ENCODE data around the gene ADIPOR2. TPM values are rescaled to one million over a fixed set of nuclear protein-coding genes. Genes with fewer than 3 reads are reported as not detected.

ADIPOR2 gene
- total RNA-seq, 1 experiment from 2014 or later: 45.3 TPM

- no peaks in the 10 kb centered on the region for H3K4me1 ChIP-seq (ENCODE audit: insufficient read depth, low read length)
- H3K79me2 ChIP-seq (ENCODE audit: insufficient read depth, low read length): no peaks in the 10 kb centered on the region
- Mint-ChIP-seq H3K27me3 (ENCODE audit: low read depth) (peaks cover 30% of the 10 kb centered on the region), H3K27ac (no peak overlapping the region; a peak in 1 of 7 replicates), H3K4me3 (no peak overlapping the region), H3K9me3 (no peaks in the 10 kb centered on the region), H3K36me3 (ENCODE audit: insufficient read depth in 1 of 3, low read depth in 3 of 3) (no peaks in the 10 kb centered on the region), H3K4me1 (peaks cover 8 to 42% of the 10 kb centered on the region in 2 experiments)
- H3K23me2 ChIP-seq (ENCODE audit: insufficient read length, low read depth, low read length, poor library complexity, severe bottlenecking): no peaks in the 10 kb centered on the region
- no peak overlapping the region for H2BK20ac ChIP-seq (ENCODE audit: low read depth, low read length, poor library complexity, severe bottlenecking)
- no peak overlapping the region for H3T11ph ChIP-seq (ENCODE audit: low read length)
- H2AK5ac ChIP-seq (ENCODE audit: insufficient read length, low read length): no peak overlapping the region
- no peak overlapping the region for H4K5ac ChIP-seq (ENCODE audit: insufficient read length, low read depth, low read length)
- no peak overlapping the region for H3K27ac ChIP-seq (ENCODE audit: insufficient read length, low read depth, low read length)
- no peak for DNase-seq
- H2BK12ac ChIP-seq (ENCODE audit: insufficient read length, low read depth, low read length): no peak overlapping the region
- no peaks in the 10 kb centered on the region for H3K9me3 ChIP-seq (ENCODE audit: control insufficient read depth, low read depth, low read length)
- no peak overlapping the region for H2AFZ ChIP-seq (ENCODE audit: low read length)
- no peak overlapping the region for H3K4ac ChIP-seq (ENCODE audit: low read depth, low read length)
- no peak for TF ChIP-seq CTCF (conservative IDR thresholded peaks at IDR 0.05)
- no CpG with 5 or more reads among the region's 25 CpGs for WGBS (ENCODE audit: extremely low coverage, insufficient read length, low lambda C conversion rate)
- no peak overlapping the region for H3K23ac ChIP-seq (ENCODE audit: insufficient read length, low read depth, low read length)
- no peak overlapping the region for H2BK120ac ChIP-seq (ENCODE audit: low read depth, low read length, poor library complexity, severe bottlenecking)
- no peaks in the 10 kb centered on the region for H3K79me1 ChIP-seq (ENCODE audit: insufficient read depth, low read depth, low read length, poor library complexity, severe bottlenecking)
- no peak overlapping the region for H4K8ac ChIP-seq (replicated peaks; ENCODE audit: insufficient read length, low read depth, low read length)
- H3K14ac ChIP-seq (ENCODE audit: insufficient read depth, low read length): no peak overlapping the region
- no peak overlapping the region for H2BK5ac ChIP-seq (ENCODE audit: insufficient read length, low read length)
- no peak overlapping the region for H3K18ac ChIP-seq (ENCODE audit: insufficient read length, low read depth, low read length)
- no peak overlapping the region for H3K9ac ChIP-seq (ENCODE audit: extremely low read depth, insufficient read length, low read length)
- no peaks in the 10 kb centered on the region for H3K27me3 ChIP-seq (ENCODE audit: insufficient read depth, low read length)
- no peak overlapping the region for H4K91ac ChIP-seq (ENCODE audit: insufficient read length, low read depth, low read length)
- H3K4me2 ChIP-seq (ENCODE audit: insufficient read depth, insufficient read length, low read length): no peak overlapping the region
- no peak overlapping the region for H2BK15ac ChIP-seq (ENCODE audit: low read depth, low read length)
- no peaks in the 10 kb centered on the region for H4K20me1 ChIP-seq (ENCODE audit: control insufficient read depth, insufficient read depth, insufficient read length)
- no peak overlapping the region for H3K56ac ChIP-seq (ENCODE audit: insufficient read length, low read depth, low read length)
Measured at GRCh38 chr12:1826867-1827705, 136.2 kb downstream of the ADIPOR2 start.
